Measurements from ENCODE around the gene IFNLR1. TPM values are rescaled to one million over a fixed set of nuclear protein-coding genes. Genes with fewer than 3 reads are reported as not detected.
A peak's percentile ranks its signal among the peaks of the same experiment; 100 is the strongest.

Gene IFNLR1
- total and polyA plus RNA-seq, 8 donors, result 2.3 to 8.4 (median 4.0) TPM

DNA sequence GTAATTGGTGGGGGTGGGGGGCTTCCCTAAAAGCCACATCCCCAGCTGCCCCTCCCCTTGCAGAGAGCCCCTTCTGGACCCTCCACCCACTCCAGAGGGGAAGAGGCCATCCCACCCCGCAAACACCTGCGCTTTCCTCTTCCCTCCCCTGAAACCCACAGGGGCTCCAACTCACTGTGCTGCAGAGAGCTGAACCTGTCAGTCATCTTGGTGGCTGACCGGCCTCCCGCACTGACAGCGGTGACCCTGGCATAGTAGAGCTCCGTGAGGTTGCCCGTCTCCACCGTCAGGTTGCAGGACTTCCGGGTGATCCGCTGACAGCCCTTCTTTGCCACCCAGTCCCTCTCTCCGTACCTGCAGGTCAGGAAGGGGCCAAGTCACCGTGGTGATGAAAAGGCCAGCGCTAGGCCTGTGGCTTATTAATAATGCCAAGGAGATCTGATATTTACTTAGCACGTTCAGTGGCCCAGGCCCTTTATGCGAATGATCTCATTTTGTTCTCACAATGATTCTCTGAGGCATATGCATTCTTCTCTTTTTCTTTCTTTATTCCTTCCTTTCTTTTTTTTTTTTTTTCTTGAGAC, 50.0 kb downstream of the IFNLR1 start:
- FAIRE-seq (no peak), ATAC-seq (peak; percentile 9 to 27 (median 22)), DNase-seq (peak in 2 of 6 donors; percentile 45 to 57)
- TF ChIP-seq, protein P1, sequence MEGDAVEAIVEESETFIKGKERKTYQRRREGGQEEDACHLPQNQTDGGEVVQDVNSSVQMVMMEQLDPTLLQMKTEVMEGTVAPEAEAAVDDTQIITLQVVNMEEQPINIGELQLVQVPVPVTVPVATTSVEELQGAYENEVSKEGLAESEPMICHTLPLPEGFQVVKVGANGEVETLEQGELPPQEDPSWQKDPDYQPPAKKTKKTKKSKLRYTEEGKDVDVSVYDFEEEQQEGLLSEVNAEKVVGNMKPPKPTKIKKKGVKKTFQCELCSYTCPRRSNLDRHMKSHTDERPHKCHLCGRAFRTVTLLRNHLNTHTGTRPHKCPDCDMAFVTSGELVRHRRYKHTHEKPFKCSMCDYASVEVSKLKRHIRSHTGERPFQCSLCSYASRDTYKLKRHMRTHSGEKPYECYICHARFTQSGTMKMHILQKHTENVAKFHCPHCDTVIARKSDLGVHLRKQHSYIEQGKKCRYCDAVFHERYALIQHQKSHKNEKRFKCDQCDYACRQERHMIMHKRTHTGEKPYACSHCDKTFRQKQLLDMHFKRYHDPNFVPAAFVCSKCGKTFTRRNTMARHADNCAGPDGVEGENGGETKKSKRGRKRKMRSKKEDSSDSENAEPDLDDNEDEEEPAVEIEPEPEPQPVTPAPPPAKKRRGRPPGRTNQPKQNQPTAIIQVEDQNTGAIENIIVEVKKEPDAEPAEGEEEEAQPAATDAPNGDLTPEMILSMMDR (IDR thresholded peaks at IDR 0.05), result no peak
- 26 to 36% methylated on average over 15 of the region's 15 CpGs for WGBS, 2 donors
- Histone ChIP-seq H3K36me3 (peaks cover 0 to 28% (median 0%) of the 10 kb centered on the region in 3 donors), H3K4me3 (peak overlapping the region in 2 of 4 donors; percentile 12 to 74), H3K9me3 (no peaks in the 10 kb centered on the region), H3K27ac (peak overlapping the region; percentile 19 to 86 (median 26)), H3K27me3 (no peaks in the 10 kb centered on the region), H3K4me1 (peaks cover 18 to 41% (median 23%) of the 10 kb centered on the region in 3 donors)
- intact Hi-C loops (cut with DNase I), result no loop called here

DNA sequence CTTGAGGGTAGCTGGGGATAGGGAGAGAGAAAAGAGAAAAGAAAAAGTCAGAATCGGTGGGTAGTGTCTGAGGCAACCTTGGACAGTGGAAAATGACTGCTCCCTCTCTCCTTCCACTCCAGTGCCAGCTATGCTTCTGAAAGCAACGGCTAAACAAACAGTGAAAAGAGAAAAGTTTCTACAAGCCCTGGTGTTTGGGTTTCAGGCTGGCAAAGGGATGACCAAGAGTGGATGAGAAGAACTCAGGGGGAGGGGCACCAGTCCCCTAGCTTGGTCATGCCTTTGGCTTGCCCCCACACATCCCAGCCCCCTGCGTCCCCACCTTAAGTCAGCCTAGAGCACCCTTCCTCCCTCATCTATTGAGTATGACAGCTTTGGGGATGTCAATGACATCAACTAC, 52.7 kb downstream of the IFNLR1 start:
- Histone ChIP-seq H3K9me3 (no peaks in the 10 kb centered on the region), H3K4me3 (peak overlapping the region in 1 of 4 donors; percentile 4), H3K36me3 (peaks cover 0 to 38% (median 0%) of the 10 kb centered on the region in 3 donors), H3K27ac (peak overlapping the region in 1 of 4 donors; percentile 13), H3K4me1 (peaks cover 28 to 52% (median 35%) of the 10 kb centered on the region in 3 donors), H3K27me3 (no peaks in the 10 kb centered on the region)
- intact Hi-C loops (cut with DNase I), result no loop called here
- WGBS, 2 donors, result 53 to 60% methylated on average over 3 of the region's 3 CpGs
- TF ChIP-seq, protein P1 (IDR thresholded peaks at IDR 0.05), result no peak
- ATAC-seq (peak in 2 of 4 donors; percentile 5 to 8), FAIRE-seq (no peak), DNase-seq (peak in 1 of 6 donors; percentile 15)

DNA sequence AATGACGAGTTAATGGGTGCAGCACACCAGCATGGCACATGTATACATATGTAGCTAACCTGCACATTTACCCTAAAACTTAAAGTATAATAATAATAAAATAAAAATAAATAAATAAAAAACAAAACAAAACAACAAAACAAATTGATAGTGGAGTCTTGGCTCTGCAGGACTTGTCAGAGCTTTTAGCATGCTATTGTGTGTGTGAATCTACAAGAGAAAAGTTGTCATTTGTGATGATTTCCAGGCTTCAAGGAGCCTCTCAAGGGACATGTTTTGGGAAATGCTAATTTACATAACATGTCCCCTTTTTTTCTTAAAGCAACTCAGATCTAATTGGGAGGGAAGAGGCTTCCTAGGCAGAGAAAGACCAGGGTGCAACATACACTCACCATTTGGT, 53.3 kb downstream of the IFNLR1 start:
- 66 to 77% methylated on average over 1 of the region's 1 CpG for WGBS, 2 donors
- DNase-seq (no peak), FAIRE-seq (no peak), ATAC-seq (no peak)
- peak overlapping the region in 1 of 4 donors; percentile 4 for H3K4me3 ChIP-seq
- no peaks in the 10 kb centered on the region for H3K27me3 ChIP-seq
- peak overlapping the region in 1 of 4 donors; percentile 13 for H3K27ac ChIP-seq
- TF ChIP-seq, protein P1 (IDR thresholded peaks at IDR 0.05), result no peak
- peaks cover 0 to 38% (median 0%) of the 10 kb centered on the region in 3 donors for H3K36me3 ChIP-seq
- peaks cover 33 to 57% (median 41%) of the 10 kb centered on the region in 3 donors for H3K4me1 ChIP-seq
- no peaks in the 10 kb centered on the region for H3K9me3 ChIP-seq
- intact Hi-C loops (cut with DNase I), result no loop called here

DNA sequence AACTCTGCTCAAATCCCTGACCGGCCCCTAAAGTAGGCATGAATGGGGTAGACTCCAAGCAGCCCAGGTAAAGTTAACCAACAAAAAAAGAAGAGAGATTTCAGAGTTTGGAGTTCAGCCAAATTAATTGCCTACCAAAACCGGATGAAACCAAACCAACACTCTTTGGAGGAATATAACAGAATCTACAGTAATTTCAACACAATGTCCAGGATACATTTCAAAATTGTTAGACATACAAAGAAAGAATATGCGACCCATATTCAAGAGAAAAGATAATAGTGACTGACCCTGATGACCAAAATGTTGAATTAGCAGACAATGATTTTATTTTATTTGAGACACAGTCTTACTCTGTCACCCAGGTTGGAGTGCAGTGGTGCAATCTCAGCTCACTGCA, 56.7 kb downstream of the IFNLR1 start:
- Histone ChIP-seq H3K27me3 (no peaks in the 10 kb centered on the region), H3K36me3 (peaks cover 0 to 30% (median 0%) of the 10 kb centered on the region in 3 donors), H3K4me3 (no peak overlapping the region), H3K9me3 (no peaks in the 10 kb centered on the region), H3K4me1 (peaks cover 57 to 72% (median 68%) of the 10 kb centered on the region in 3 donors), H3K27ac (peak overlapping the region in 1 of 4 donors; percentile 19)
- DNase-seq (no peak), ATAC-seq (no peak), FAIRE-seq (no peak)
- WGBS, 2 donors, result 58 to 59% methylated on average over 3 of the region's 3 CpGs
- intact Hi-C loops (cut with DNase I), result no loop called here
- TF ChIP-seq, protein P1 (IDR thresholded peaks at IDR 0.05), result no peak

DNA sequence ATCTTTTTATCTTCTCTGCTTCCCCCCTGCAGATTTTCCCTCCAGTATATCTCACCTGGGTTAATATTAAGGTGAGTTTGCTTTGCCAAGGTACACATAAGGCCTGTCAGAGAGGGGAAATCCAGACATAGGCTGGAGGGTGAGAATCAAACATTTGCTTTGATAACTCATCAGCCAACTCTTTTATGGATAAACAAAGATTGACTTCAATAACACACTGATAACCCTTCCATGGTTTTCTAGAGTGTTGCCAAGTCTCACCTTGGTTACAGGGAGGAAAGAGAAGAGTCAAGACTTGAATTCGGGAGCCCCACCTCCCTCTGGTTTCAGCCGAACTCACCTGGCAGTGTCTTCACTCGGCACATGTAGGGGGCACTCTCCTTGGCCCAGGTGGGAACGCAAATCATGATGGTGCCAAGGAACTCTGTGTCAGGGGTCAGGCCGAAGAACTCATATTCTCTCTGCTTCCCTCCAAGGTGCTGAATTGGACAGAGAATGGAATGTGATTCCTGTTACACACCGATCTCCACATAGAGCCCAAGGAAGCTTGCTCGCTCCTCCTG, 59.2 kb downstream of the IFNLR1 start:
- H3K4me3 ChIP-seq, result no peak overlapping the region
- TF ChIP-seq, protein P1 (IDR thresholded peaks at IDR 0.05), result no peak
- H3K27me3 ChIP-seq, result no peaks in the 10 kb centered on the region
- peak in 4 of 6 donors; percentile 50 to 70 (median 60) for DNase-seq
- H3K9me3 ChIP-seq, result no peaks in the 10 kb centered on the region
- peak overlapping the region; percentile 37 to 71 (median 57) for H3K27ac ChIP-seq
- peaks cover 58 to 66% (median 66%) of the 10 kb centered on the region in 3 donors for H3K4me1 ChIP-seq
- peaks cover 0 to 34% (median 0%) of the 10 kb centered on the region in 3 donors for H3K36me3 ChIP-seq
- 22 to 26% methylated on average over 7 of the region's 7 CpGs for WGBS, 2 donors
- intact Hi-C loops (cut with DNase I), result no loop called here
- no peak for FAIRE-seq
- ATAC-seq, result peak; percentile 69 to 85 (median 83)
